Iris pigment epithelial cell (primary cell): ENCODE results near the gene SHANK3.

ENCODE experiments used
- DNase-seq: peaks from one replicate; pipeline ENCODE4 v3.0.0-alpha.2; 2011; ENCODE audit warnings: low read depth

SHANK3 gene

DNA sequence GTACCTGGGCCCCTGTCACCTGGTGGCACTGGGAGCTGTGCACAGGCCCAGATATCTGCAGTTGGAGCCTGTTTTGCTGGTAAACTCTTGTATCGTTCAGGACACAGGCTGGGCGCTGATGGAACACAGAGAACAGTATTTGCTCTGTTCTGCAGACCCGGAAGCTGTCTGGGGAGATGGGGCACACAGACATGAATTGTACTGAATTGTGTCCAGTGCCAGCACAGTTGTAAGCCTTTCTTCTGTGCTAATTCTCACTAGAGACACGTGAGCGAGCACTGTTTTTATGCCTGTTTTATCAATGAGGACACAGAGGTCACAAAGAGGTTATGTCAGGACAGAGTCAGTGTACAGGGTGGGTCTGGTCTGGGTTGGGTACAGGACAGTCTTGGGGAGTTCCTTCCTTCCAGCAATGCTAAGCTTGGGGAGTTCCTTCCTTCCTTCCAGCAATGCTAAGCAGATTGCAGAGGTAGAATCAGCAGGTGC, 41.0 kb downstream of the SHANK3 start:
- DNase-seq, result no peak

- no peak for DNase-seq
Measured at GRCh38 chr22:50714150-50714549, 41.5 kb downstream of the SHANK3 start.

GRCh38 chr22:50714631-50715179, 42.1 kb downstream of the SHANK3 start:
- DNase-seq, result no peak

DNA sequence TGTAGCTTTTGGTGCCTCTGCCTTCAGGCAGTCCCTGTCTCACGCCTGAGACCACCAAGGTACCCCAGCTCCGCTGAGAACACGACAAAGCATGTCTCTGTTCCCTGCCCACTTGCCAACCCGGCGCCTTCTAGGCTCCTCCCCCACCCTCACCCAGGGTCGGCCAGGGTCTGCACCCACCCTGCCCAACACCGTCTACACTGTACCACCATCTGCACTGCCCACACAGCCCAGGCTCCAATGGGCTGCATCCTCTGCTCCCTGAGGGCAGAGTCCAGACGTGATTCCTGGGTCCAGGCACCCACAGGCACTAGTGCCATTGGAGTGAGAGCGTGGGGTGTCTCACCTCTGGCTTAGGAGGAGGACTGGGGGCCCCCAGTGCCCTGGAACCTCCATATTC, 42.6 kb downstream of the SHANK3 start:
- DNase-seq, result no peak

GRCh38 chr22:50715776-50716175, 43.2 kb downstream of the SHANK3 start:
- no peak for DNase-seq

DNA sequence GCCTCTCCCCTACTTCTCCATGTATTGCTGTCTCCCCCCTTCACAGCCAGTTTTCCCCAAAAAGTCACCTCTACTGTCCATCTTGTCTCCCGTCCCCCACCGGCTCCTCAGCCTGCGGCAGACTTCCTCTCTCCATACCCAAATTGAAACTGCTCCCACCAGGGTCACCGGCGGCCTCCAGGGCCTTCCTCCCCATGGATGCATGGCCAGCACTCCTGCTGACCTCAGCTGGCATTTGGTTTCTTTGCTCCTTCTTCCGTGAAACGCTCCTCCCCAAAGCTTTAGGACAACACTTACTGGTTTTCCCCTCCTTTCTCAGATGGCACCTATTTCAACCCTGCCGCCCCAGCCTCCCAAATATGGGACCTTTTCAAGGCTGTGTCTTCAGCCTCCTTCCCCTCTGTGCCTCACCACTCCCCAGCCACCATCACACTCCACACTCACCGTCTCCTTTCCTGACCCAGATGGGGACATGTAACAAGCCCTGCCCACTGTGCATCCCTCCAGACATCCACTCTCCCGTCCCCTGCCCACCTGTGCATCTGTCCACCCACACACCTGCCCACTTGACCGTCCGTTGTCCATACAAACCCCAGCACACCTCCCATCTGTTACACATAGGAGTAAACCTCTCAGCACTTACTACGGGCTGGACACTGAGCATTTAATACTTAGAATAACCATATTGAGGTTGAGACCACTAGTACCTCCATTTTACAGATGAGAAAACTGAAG, 43.8 kb downstream of the SHANK3 start:
- DNase-seq, result no peak

DNA sequence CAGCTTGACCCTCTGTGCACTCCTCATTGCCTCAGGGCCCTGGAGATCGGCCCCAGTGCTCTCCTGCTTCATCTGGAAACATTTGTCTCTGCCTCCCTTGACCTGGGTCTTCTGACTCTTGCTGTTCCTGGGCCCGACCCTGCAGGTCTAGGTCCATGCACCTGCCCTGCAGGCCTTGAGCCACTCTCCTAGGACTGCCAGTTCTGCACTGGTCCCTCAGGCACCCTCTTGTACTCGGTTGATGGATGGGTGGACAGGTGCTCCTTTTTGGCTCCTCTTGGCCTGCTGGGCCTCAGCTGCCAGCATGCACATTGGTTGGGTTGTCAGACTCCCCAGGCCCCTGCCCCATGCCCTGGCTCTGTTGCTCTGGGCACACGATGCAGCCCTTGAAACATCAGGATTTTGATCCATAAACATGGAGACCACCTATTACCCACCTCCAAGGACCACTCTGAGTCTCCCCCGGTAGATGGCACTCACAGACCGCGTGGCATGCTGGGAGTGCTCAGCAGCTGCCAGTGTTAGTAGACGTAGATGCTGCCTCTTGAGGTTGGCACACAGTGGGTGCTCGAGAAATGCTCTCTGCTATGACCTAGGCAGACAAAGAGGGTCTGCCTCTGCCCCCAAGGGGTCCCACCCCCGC, 45.2 kb downstream of the SHANK3 start:
- no peak for DNase-seq

DNA sequence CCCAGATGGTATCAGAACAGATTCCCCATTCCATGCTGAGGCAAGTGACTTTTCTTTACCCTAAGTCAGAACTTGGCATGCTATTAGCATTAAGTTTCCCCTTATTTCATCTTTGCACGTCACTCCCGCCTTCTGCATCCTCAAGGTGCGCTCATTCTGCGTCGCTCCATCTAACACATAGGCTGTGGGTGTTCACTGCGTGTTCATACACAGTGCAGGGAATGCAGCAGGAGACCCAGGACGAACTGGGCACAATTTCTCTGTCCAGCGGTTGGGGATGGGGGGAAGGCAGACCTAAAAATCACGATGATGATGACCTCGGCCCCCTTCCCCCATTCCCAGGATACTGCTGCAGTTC, 45.7 kb downstream of the SHANK3 start:
- DNase-seq, result no peak

GRCh38 chr22:50719814-50720300, 47.2 kb downstream of the SHANK3 start:
- DNase-seq, result no peak

GRCh38 chr22:50720301-50721256, 48.0 kb downstream of the SHANK3 start:
- DNase-seq, result peak; percentile 31

DNA sequence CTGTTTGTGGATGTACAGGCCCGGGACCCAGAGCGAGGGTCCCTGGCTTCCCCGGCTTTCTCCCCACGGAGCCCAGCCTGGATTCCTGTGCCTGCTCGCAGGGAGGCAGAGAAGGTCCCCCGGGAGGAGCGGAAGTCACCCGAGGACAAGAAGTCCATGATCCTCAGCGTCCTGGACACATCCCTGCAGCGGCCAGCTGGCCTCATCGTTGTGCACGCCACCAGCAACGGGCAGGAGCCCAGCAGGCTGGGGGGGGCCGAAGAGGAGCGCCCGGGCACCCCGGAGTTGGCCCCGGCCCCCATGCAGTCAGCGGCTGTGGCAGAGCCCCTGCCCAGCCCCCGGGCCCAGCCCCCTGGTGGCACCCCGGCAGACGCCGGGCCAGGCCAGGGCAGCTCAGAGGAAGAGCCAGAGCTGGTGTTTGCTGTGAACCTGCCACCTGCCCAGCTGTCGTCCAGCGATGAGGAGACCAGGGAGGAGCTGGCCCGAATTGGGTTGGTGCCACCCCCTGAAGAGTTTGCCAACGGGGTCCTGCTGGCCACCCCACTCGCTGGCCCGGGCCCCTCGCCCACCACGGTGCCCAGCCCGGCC, 48.7 kb downstream of the SHANK3 start:
- DNase-seq, result no peak

GRCh38 chr22:50722048-50722701, 49.6 kb downstream of the SHANK3 start:
- DNase-seq, result no peak
